AG08395 (cell line): ENCODE measurements around the gene NLGN3.

Source experiments
- DNase-seq: peaks from one replicate; pipeline ENCODE4 v3.0.0; 2012; ENCODE audit warnings: mixed read lengths, low spot score

Gene NLGN3

GRCh38 chrX:71144651-71145050 is at the start of gene NLGN3:
Gene NLGN3, plus strand, starts transcription at chrX:71144841. Its CDS starts 2,909 bp downstream, at chrX:71147750.
- no peak for DNase-seq

GRCh38 chrX:71095033-71095432 is 49.6 kb upstream of the NLGN3 start:
- no peak for DNase-seq

- DNase-seq: peak; percentile 90
These were observed 49.1 kb upstream of the NLGN3 start, which contains the start of gene FOXO4 for GRCh38 chrX:71095555-71095980. Gene FOXO4, plus strand, starts transcription at chrX:71095851. Its CDS starts 678 bp downstream, at chrX:71096529.

DNA sequence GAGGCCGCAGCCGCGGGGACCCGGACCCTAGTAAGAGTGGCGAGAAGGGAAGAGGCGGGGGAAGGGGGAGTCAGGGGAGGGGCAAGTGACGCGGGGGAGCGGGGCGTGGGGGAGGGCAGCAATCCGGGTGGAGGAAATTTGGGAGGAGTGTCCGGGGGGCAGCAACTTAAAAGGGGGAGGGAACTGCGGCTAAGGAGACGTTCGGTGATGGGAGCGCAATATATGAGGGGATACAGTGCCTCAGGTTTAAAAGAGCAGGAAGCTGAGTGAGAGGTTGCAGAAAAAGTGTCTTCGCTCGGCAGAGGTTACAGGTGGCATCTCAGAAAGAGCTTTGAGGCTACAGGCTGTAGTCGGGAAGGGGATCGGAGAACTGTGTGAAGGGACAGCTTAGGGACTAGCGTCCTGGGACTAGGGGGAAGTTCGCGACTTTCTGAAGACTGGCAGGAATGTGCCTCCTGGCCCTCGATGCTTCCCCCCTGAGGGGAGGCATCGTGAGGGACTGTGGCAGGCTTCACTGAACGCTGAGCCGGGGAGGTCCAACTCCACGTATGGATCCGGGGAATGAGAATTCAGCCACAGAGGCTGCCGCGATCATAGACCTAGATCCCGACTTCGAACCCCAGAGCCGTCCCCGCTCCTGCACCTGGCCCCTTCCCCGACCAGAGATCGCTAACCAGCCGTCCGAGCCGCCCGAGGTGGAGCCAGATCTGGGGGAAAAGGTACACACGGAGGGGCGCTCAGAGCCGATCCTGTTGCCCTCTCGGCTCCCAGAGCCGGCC is 48.5 kb upstream of the NLGN3 start:
- DNase-seq: no peak

GRCh38 chrX:71096760-71097032 is 47.9 kb upstream of the NLGN3 start:
- DNase-seq: no peak

DNA sequence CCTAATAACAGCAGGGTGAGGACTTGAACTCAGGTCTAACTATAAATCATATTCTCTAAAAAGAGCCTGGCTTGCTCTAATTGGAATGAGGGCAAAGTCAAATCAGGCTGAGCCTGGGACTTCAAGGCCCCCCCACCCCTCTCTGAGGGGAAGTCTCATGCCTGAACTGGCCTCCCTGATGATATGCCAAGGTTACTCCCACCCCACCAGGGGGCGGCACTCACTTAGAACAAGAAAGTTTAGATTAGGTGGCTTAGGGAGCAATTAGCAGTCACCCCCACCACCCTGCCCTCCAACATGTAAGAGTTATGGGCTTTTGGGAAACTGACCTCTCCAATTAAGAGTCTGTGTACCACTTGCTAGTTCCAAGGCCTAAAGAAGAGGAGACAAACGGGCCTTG is 46.3 kb upstream of the NLGN3 start:
- peak; percentile 27 for DNase-seq

GRCh38 chrX:71098951-71099506 is 45.6 kb upstream of the NLGN3 start:
- no peak for DNase-seq

GRCh38 chrX:71099736-71100135 is 44.9 kb upstream of the NLGN3 start:
- DNase-seq: no peak

DNA sequence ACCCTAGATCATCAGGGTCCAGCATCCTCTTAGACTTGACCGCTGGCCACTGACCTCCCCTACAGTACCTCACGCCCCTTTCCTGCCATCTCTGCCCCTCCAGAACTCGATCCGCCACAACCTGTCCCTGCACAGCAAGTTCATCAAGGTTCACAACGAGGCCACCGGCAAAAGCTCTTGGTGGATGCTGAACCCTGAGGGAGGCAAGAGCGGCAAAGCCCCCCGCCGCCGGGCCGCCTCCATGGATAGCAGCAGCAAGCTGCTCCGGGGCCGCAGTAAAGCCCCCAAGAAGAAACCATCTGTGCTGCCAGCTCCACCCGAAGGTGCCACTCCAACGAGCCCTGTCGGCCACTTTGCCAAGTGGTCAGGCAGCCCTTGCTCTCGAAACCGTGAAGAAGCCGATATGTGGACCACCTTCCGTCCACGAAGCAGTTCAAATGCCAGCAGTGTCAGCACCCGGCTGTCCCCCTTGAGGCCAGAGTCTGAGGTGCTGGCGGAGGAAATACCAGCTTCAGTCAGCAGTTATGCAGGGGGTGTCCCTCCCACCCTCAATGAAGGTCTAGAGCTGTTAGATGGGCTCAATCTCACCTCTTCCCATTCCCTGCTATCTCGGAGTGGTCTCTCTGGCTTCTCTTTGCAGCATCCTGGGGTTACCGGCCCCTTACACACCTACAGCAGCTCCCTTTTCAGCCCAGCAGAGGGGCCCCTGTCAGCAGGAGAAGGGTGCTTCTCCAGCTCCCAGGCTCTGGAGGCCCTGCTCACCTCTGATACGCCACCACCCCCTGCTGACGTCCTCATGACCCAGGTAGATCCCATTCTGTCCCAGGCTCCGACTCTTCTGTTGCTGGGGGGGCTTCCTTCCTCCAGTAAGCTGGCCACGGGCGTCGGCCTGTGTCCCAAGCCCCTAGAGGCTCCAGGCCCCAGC is 43.8 kb upstream of the NLGN3 start:
- DNase-seq: no peak

DNA sequence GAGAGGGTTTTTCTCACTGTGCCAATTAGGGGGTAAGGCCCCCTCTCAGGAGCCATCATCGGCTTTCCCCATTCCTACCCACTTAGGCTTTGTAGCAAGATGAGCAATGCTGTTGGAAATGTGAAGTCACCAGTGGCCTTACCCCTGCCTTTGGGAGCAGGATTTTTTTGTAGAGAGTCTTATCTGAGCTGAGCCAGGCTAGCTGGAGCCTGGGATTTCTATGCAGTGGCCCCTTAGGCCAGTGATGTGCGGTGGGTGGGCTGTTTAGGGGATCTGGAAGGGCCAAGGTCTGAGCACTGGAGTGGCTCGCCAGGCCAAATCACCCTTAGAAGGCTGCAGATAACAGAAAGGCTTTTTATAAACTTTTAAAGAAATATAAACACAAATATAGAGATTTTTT is 42.3 kb upstream of the NLGN3 start:
- DNase-seq: no peak

- no peak for DNase-seq
These were observed 41.3 kb upstream of the NLGN3 start for GRCh38 chrX:71103110-71103983.

DNA sequence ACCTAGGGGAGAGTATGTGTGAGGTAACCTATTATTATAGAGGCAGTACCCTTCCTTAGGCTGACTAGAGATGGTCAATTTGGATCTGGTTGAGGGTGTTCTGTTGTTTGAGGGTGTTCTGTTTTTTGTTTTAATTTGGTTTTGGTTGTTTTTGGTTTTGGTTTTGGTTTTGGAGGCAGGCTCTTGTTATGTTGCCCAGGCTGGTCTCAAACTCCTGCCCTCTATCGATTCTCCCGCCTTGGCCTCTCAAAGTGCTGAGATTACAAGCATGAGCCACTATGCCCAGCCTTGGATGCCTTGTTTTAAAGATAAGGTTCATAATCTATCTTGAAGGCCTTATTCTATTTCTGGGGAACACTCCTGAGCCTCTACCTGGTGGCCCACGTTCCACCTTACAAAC is 39.0 kb upstream of the NLGN3 start:
- DNase-seq: no peak

- no peak for DNase-seq
These were observed 38.2 kb upstream of the NLGN3 start, which contains the start of gene CXorf65 for GRCh38 chrX:71106427-71106826. Gene CXorf65, minus strand, starts transcription at chrX:71106740. Its CDS starts 184 bp downstream, at chrX:71106556.

DNA sequence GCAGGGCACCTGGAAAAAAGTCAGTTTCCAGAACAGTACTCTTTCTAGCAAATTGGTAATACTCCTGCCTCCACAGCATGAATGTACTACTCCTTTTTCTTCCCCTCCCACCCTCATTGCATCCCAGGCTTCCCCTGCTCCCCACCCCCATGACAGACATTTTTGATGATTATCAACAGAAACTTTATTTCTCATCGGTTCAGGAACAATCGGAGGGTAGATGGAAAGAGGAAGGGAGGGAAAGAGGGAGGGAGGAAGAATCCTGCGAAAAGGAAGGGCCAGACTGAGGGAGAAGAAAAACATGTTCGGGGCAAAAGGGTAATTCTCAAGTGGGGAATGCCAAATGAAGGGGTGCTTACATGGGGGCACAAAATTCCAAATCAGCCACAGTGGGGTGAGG is 37.4 kb upstream of the NLGN3 start:
- no peak for DNase-seq

DNA sequence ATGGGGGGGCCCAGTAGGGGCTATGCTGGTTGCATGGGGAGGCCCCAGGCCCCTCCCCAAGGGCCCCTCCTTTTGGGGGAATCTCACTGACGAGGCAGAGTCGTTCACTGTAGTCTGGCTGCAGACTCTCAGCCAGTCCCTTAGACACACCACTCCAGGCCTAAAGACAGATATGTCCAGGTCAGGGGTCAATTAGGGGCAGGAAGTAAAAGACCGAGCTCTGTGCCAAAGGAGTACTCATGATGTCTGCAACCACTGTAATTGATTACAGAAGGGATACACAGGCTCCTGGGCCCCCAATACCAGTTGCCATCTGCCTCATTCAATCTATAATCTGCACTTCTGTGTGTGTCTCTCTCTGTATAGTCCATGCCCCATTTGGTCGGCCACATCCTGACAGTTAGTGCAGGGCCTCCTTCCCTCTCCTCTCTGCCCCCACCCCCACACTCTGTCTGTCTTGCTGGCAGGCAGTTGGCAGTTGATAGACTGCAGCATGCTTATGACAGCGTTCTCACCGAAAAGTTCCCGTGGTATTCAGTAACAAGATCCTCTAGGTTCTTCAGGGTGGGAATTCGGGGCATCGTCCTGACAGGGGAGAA is 36.8 kb upstream of the NLGN3 start:
- DNase-seq: no peak

DNA sequence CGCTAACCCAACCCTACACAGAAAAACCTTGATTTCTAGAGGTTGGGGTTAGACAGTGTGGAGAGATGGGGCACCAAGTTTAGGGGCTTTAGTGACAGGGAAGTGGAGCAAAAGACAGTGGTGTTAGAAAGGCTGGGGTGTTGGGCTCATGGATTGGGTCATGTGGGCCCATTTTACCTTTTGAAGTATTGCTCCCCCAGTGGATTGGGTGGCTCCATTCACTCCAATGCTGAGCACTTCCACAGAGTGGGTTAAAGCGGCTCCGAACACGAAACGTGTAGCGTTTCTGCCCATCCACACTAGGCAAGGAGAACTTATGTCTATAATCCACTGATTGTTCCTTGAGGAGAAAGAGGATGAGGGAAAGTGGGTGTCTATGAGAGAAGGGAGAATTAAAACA is 35.6 kb upstream of the NLGN3 start:
- no peak for DNase-seq

GRCh38 chrX:71111141-71111843 is 33.3 kb upstream of the NLGN3 start, which contains the start of gene IL2RG:
Gene IL2RG, minus strand, starts transcription at chrX:71111577. Its CDS starts 38 bp downstream, at chrX:71111539.
- DNase-seq: no peak

DNA sequence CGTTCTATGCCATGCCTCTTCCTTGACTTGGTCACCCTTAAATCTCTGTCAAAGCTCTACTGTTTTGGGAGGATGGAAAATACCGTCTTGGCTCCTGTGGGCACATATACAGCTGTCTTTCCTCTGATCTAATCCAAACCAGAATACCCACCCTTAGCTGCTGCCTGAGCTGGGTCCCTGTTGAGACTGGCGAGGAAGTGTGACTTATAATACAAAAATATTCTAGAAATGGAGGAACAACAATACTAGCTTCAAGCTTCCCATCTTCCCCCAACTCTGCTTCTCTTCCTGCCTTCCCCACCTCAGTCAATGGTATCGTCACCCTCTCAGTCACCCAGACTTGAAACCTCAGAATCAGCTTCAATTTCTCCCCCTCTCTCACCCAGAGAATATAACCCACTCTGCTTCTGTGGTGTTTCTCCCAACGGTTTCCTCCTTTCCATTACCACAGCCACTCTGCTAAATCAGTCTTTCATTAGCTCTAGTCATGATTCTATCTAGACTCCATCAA is 32.7 kb upstream of the NLGN3 start:
- no peak for DNase-seq

DNA sequence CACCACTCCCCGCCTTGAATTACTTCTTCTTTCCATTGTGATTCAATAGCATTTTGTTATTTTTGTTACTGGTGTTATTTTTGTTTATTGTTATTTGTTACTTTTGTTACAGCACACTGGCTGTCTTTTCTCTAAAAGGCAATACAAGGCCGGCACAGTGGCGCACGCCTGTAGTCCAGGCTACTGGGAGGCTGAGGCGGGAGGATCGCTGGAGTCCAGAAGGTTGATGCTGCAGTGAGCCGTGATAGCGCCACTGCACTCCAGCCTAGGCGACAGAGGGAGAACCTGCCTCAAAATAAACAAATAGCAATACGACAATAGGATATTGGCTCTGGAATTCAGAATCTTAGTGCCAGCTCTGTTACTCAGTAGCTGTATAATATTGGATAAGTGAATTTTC is 27.3 kb upstream of the NLGN3 start:
- DNase-seq: no peak
